Measurements from ENCODE around the gene RCAN1. TPM values are rescaled to one million over a fixed set of nuclear protein-coding genes. Genes with fewer than 3 reads are reported as not detected.

Gene RCAN1
- total RNA-seq, 1 donor from 2014 or later, result 22.1 TPM

GRCh38 chr21:34592120-34592955 lies 22.6 kb downstream of the RCAN1 start:
- no peaks in the 10 kb centered on the region for H3K36me3 ChIP-seq (ENCODE audit: control insufficient read depth, insufficient read depth, low read length)
- DNase-seq (ENCODE audit: low read depth), result no peak
- peak; percentile 13 for FAIRE-seq
- no peak overlapping the region for H3K4me3 ChIP-seq (ENCODE audit: low read depth, low read length)
- TF ChIP-seq CTCF (IDR thresholded peaks at IDR 0.05; ENCODE audit: insufficient read depth, low read length, severe bottlenecking), result no peak
- no peaks in the 10 kb centered on the region for H3K27me3 ChIP-seq (ENCODE audit: control insufficient read depth, insufficient read depth, low read length)

- no peaks in the 10 kb centered on the region for H3K27me3 ChIP-seq (ENCODE audit: control insufficient read depth, insufficient read depth, low read length)
- no peak for FAIRE-seq
- no peak overlapping the region for H3K4me3 ChIP-seq (ENCODE audit: low read depth, low read length)
- TF ChIP-seq CTCF (IDR thresholded peaks at IDR 0.05; ENCODE audit: insufficient read depth, low read length, severe bottlenecking), result no peak
- no peak for DNase-seq (ENCODE audit: low read depth)
- no peaks in the 10 kb centered on the region for H3K36me3 ChIP-seq (ENCODE audit: control insufficient read depth, insufficient read depth, low read length)
Measured at GRCh38 chr21:34590520-34590919, 24.4 kb downstream of the RCAN1 start.

GRCh38 chr21:34589511-34590282 lies 25.2 kb downstream of the RCAN1 start:
- Histone ChIP-seq H3K4me3 (ENCODE audit: low read depth, low read length) (no peak overlapping the region), H3K27me3 (ENCODE audit: control insufficient read depth, insufficient read depth, low read length) (no peaks in the 10 kb centered on the region), H3K36me3 (ENCODE audit: control insufficient read depth, insufficient read depth, low read length) (no peaks in the 10 kb centered on the region)
- no peak for TF ChIP-seq CTCF (IDR thresholded peaks at IDR 0.05; ENCODE audit: insufficient read depth, low read length, severe bottlenecking)
- FAIRE-seq (no peak), DNase-seq (ENCODE audit: low read depth) (no peak)

GRCh38 chr21:34583926-34584563 lies 30.9 kb downstream of the RCAN1 start:
- FAIRE-seq (no peak), DNase-seq (ENCODE audit: low read depth) (no peak)
- no peaks in the 10 kb centered on the region for H3K27me3 ChIP-seq (ENCODE audit: control insufficient read depth, insufficient read depth, low read length)
- H3K4me3 ChIP-seq (ENCODE audit: low read depth, low read length), result no peak overlapping the region
- no peaks in the 10 kb centered on the region for H3K36me3 ChIP-seq (ENCODE audit: control insufficient read depth, insufficient read depth, low read length)
- TF ChIP-seq CTCF (IDR thresholded peaks at IDR 0.05; ENCODE audit: insufficient read depth, low read length, severe bottlenecking), result no peak

GRCh38 chr21:34582506-34583150 lies 32.3 kb downstream of the RCAN1 start:
- Histone ChIP-seq H3K4me3 (ENCODE audit: low read depth, low read length) (no peak overlapping the region), H3K36me3 (ENCODE audit: control insufficient read depth, insufficient read depth, low read length) (no peaks in the 10 kb centered on the region), H3K27me3 (ENCODE audit: control insufficient read depth, insufficient read depth, low read length) (no peaks in the 10 kb centered on the region)
- peak; percentile 71 for TF ChIP-seq CTCF (IDR thresholded peaks at IDR 0.05; ENCODE audit: insufficient read depth, low read length, severe bottlenecking)
- FAIRE-seq (peak; percentile 95), DNase-seq (ENCODE audit: low read depth) (peak; percentile 86)
